Psoas muscle (tissue), 8 donors: ENCODE results near the gene FOXP1. TPM values are rescaled to one million over a fixed set of nuclear protein-coding genes. Genes with fewer than 3 reads are reported as not detected.

Experiments used
- ATAC-seq, 4 donors: fragments of 200-7000 bp; cut with Tn5 transposase; one replicate each; pipeline ENCODE4 v1.9.1; 2020; ENCODE audit warnings: moderate library complexity in 3 of 4, mild to moderate bottlenecking in 2 of 4
- DNase-seq, 2 donors: peaks; one replicate each; pipeline ENCODE4 v3.0.0-alpha.2; 2020
- H3K27ac ChIP-seq: fragments of 200-600 bp; one replicate; pipeline ENCODE4 v1.8.0; 2022
- H3K27me3 ChIP-seq, 3 donors: fragments of 200-600 bp in 1 of 3; one replicate each; pipeline versions ENCODE4 v1.6.1 to v1.8.0; 2013 to 2022; ENCODE audit warnings: low read length in 2 of 3, mild to moderate bottlenecking in 2 of 3, moderate library complexity in 1 of 3; ENCODE audit not compliant: insufficient read depth in 3 of 3
- H3K36me3 ChIP-seq, 2 donors: fragments of 200-600 bp in 1 of 2; one replicate each; pipeline versions ENCODE4 v1.6.1 to v1.8.0; 2013 to 2022; ENCODE audit warnings: low read depth in 1 of 2, mild to moderate bottlenecking in 1 of 2, moderate library complexity in 1 of 2; ENCODE audit not compliant: insufficient read depth in 1 of 2
- H3K4me1 ChIP-seq: fragments of 200-600 bp; one replicate; pipeline ENCODE4 v1.8.0; 2022
- H3K4me3 ChIP-seq: fragments of 200-600 bp; one replicate; pipeline ENCODE4 v1.8.0; 2022; ENCODE audit warnings: mild to moderate bottlenecking
- H3K9me3 ChIP-seq: fragments of 200-600 bp; one replicate; pipeline ENCODE4 v1.8.0; 2022
- WGBS, 3 donors: extraction: QIAGEN DNeasy Blood & Tissue Kit; methylation state at CpG; one replicate each; pipeline versions ENCODE4 v1.1.6 to v1.1.7; 2013; 5-methylcytosine and 5-hydroxymethylcytosine counted together
- intact Hi-C, 2 donors: fragments of 100-400 bp; cut with DNase I; formaldehyde crosslinking; loops; one replicate each; pipeline versions ENCODE4 v1.11.0 to v1.14.2; 2022
- polyA plus RNA-seq, 3 donors: library from polyadenylated mRNA; stranded (reverse); fragments of 200-250 nt; gene quantifications; one replicate each; pipeline ENCODE4 v1.2.3, GENCODE V29; 2013
- total RNA-seq, 4 donors: library from RNA; stranded (reverse); fragmentation: NEBNext Ultra II Directional in 2 of 4; extraction: Animal tissue kit (Norgen Biotek cat#: 25700) in 2 of 4; gene quantifications; one replicate each; pipeline versions ENCODE4 v1.2.1 to v1.2.4, GENCODE V29; 2021 to 2023
- TF ChIP-seq, protein P1 (sequence below): fragments of 200-600 bp; IDR thresholded peaks from one replicate; pipeline ENCODE4 v1.8.0; 2022; ENCODE audit warnings: antibody characterized with exemption
- donor health status: healthy with polysubstance abuse.
- donor health status: DM: no; HTN: no; CAD: no; lungs with moderate emphysema.
- donor health status: Bipolar disorder and iron deficiency.
- donor health status: healthy.
- donor health status: DM: yes; HTN: yes; CAD: no.
- donor health status: DM: no; HTN: no; CAD: no.
- donor health status: DM: no; HTN: no; CAD: no.
- donor health status: DM: yes; HTN: yes; CAD: no.

FOXP1 gene
- total and polyA plus RNA-seq, 7 donors, result 2.6 to 26.4 (median 15.4) TPM

DNA sequence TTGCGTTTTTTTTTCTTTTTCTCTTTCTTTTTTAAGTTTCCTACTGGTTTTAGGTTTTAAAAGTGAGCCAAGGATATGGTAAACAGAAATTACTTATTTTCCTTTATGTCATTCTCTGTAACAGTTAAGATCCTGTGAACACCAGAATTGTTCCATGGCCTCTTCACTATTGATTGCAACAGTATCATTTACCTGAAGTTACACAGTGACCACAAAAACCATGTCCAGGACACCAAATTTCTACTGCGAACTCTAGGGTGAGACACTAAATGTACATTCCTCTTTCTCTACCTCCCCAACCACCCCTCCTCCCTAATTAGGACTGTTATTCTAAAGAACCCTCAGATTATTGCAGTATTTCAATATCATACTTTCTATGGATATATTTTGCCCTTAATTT, 280.9 kb downstream of the FOXP1 start:
- Histone ChIP-seq H3K36me3 (no peaks in the 10 kb centered on the region), H3K4me1 (peaks cover 19% of the 10 kb centered on the region), H3K27ac (no peak overlapping the region), H3K4me3 (no peak overlapping the region), H3K9me3 (no peaks in the 10 kb centered on the region), H3K27me3 (no peaks in the 10 kb centered on the region)
- no peak for ATAC-seq
- intact Hi-C loops, result loop anchor here (10.0 kb wide), 2 partner anchors 282 to 298 kb away; partner anchors contain the start of gene FOXP1 (in 1 of the 2)
- DNase-seq, result no peak
- TF ChIP-seq, protein P1, sequence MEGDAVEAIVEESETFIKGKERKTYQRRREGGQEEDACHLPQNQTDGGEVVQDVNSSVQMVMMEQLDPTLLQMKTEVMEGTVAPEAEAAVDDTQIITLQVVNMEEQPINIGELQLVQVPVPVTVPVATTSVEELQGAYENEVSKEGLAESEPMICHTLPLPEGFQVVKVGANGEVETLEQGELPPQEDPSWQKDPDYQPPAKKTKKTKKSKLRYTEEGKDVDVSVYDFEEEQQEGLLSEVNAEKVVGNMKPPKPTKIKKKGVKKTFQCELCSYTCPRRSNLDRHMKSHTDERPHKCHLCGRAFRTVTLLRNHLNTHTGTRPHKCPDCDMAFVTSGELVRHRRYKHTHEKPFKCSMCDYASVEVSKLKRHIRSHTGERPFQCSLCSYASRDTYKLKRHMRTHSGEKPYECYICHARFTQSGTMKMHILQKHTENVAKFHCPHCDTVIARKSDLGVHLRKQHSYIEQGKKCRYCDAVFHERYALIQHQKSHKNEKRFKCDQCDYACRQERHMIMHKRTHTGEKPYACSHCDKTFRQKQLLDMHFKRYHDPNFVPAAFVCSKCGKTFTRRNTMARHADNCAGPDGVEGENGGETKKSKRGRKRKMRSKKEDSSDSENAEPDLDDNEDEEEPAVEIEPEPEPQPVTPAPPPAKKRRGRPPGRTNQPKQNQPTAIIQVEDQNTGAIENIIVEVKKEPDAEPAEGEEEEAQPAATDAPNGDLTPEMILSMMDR, result no peak
- 95 to 98% (median 98%) methylated on average over 2 of the region's 2 CpGs for WGBS, 3 donors

GRCh38 chr3:71300951-71301393, 282.6 kb downstream of the FOXP1 start:
- TF ChIP-seq, protein P1, result no peak
- Histone ChIP-seq H3K4me1 (peaks cover 16% of the 10 kb centered on the region), H3K27me3 (no peaks in the 10 kb centered on the region), H3K27ac (no peak overlapping the region), H3K4me3 (no peak overlapping the region), H3K9me3 (no peaks in the 10 kb centered on the region), H3K36me3 (no peaks in the 10 kb centered on the region)
- 86 to 89% (median 88%) methylated on average over 4 of the region's 4 CpGs for WGBS, 3 donors
- DNase-seq (no peak), ATAC-seq (no peak)
- intact Hi-C loops, result loop anchor here (10.0 kb wide), 2 partner anchors 284 to 296 kb away; partner anchors contain the start of gene FOXP1 (in 1 of the 2)

DNA sequence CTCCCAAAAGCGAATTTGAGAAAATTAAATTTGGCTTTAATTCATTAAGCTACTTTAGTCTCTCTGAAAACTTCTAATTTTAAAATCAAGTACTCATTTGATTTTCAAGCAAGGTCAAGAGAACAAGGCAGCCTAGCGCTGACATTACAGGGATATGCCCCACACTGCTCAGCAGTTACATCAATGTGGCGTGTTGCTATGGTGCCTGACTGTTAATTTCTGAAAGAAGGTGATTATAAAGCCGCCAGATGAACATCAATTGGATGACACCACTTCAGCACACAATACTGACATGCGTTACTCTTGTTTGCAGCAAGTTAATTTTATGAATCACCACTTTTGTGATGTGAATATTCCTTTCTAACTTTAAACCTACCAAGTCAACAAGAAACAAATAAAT, 284.4 kb downstream of the FOXP1 start:
- H3K4me1 ChIP-seq, result peaks cover 7% of the 10 kb centered on the region
- no peak overlapping the region for H3K27ac ChIP-seq
- no peaks in the 10 kb centered on the region for H3K9me3 ChIP-seq
- ATAC-seq (no peak), DNase-seq (no peak)
- WGBS, 3 donors, result 97 to 99% (median 99%) methylated on average over 5 of the region's 5 CpGs
- no peak overlapping the region for H3K4me3 ChIP-seq
- H3K27me3 ChIP-seq, result no peaks in the 10 kb centered on the region
- intact Hi-C loops, result no loop called here
- TF ChIP-seq, protein P1, result no peak
- H3K36me3 ChIP-seq, result no peaks in the 10 kb centered on the region

- 89 to 91% (median 90%) methylated on average over 7 of the region's 7 CpGs for WGBS, 3 donors
- Histone ChIP-seq H3K9me3 (no peaks in the 10 kb centered on the region), H3K4me1 (no peaks in the 10 kb centered on the region), H3K36me3 (no peaks in the 10 kb centered on the region), H3K4me3 (no peak overlapping the region), H3K27me3 (no peaks in the 10 kb centered on the region), H3K27ac (no peak overlapping the region)
- TF ChIP-seq, protein P1, result no peak
- no peak for DNase-seq
- ATAC-seq, result no peak
- intact Hi-C loops, result no loop called here
Observed at GRCh38 chr3:71294919-71295318, 288.6 kb downstream of the FOXP1 start.

DNA sequence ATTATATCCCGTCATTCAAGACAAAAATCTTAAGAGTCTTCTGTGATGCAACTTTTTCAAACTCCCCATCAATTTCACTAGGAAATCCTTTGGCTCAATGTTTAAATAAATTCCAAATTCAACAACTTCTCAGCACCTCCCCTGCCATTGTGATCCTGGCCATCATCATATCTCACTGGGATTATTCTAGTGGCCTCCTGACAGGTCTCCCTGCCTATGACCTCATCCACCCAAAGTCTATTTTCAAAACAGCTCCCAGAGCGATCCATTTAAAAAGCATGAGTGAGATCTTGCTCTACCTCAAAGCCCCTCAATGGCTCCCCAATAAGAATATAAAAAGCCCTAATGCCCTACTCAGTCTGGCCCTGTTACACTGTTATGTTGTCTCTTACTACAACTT, 293.2 kb downstream of the FOXP1 start:
- Histone ChIP-seq H3K9me3 (no peaks in the 10 kb centered on the region), H3K4me1 (no peaks in the 10 kb centered on the region), H3K4me3 (no peak overlapping the region), H3K27ac (no peak overlapping the region), H3K36me3 (no peaks in the 10 kb centered on the region), H3K27me3 (no peaks in the 10 kb centered on the region)
- DNase-seq (no peak), ATAC-seq (no peak)
- intact Hi-C loops, result no loop called here
- WGBS, 3 donors, result 92 to 99% (median 97%) methylated on average over 2 of the region's 2 CpGs
- TF ChIP-seq, protein P1, result no peak
